IPS-18c (cell line): ENCODE measurements around the gene PGAM2.

Experiments used
- H3K4me3 ChIP-seq: 2 replicates; pipeline ENCODE4 v1.7.0; 2013; ENCODE audit warnings: low read depth, mild to moderate bottlenecking, low read length, moderate library complexity; ENCODE audit not compliant: insufficient read depth
- H3K9me3 ChIP-seq: one replicate; pipeline ENCODE4 v1.6.1; 2013; ENCODE audit warnings: mild to moderate bottlenecking, low read length, moderate library complexity; ENCODE audit not compliant: control insufficient read depth, insufficient read depth

Gene PGAM2

DNA sequence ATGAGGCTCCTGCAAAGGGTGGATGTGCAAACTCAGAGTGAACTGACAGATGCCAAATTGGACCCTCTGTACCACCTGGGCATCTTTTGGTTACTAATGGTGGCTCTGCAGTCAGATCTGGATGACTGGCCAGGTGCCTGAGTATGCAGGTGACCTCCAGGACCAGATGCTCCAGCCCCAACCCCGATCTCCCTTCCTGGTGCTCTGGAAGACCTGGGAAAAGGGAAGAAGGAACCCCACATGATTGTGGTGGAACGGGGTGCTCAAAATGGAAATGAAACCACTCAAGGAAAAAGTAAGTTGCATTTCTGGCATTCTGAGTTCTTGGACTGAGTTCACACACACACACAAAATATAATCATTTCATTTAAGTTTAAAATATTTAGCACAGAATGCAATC lies 29.0 kb upstream of the PGAM2 start:
- H3K9me3 ChIP-seq = no peaks in the 10 kb centered on the region
- H3K4me3 ChIP-seq = no peak overlapping the region

DNA sequence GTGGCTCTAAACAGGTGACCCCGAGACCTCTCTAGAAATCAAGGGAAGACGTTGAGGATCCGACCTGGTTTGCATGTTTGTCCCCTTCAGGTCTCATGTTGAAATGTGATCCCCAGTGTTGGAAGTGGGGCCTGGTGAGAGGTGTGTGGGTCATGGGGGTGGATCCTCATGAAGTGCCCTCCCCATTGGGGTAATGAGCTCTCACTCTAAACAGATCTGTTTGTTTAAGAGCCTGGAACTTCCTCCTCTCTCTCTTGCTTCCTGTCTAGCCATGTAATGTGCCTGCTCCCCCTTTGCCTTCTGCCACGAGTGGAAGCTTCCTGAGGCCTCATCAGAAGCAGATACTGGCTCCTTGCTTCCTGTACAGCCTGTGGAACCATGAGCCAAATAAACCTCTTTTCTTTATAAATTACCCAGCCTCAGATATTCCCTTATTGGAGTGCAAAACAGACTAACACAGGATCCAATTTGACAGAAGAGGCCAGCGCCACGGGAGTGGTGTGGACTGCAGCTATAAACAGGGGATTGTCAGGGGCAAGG lies 27.8 kb upstream of the PGAM2 start:
- Histone ChIP-seq H3K4me3 (no peak overlapping the region), H3K9me3 (no peaks in the 10 kb centered on the region)

DNA sequence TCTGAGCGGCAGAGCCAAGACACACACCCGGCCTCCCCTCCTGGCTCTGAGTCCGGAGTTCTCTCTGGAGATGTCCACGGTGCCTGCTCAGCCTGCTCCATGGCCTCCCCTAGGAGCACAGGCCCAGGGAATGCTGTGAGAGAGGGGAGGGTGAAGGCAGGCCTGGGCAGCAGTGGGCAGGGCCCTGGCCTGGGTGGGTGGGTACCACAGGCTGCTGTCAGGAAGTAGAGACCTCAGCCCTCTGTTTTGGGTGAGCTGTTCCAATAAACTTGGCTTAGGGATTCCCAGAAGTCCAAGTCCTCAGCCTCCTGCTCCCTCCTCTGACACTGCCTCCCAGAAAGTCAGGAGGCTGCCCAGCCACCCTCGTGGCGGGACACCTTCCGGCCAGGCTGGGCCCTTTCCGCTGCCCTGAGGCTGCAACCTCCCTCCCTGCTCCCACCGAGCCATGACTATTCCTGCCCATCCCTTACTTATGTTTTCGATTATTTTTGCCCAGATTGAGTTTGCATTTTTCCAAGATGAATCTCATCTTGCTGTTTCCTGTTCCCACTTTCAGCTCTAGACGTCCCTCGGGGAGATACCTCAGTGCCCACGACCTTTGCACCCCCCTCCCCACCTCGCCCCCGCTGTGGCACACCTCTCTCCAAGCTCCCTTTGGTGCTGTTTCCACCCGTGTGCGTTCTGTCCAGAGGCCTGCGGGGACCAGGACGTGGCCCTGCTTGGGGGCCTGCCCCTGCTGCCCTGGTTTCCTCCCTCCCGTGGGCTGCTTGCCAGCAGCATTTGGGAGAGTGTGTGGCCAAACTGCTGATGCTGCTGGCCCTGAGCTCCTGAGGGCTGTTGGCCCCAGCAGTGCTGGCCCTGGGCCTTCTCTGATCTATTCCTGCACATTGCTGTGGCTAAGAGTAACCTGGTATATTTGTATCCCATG lies 22.8 kb upstream of the PGAM2 start:
- Histone ChIP-seq H3K4me3 (no peak overlapping the region), H3K9me3 (no peaks in the 10 kb centered on the region)

DNA sequence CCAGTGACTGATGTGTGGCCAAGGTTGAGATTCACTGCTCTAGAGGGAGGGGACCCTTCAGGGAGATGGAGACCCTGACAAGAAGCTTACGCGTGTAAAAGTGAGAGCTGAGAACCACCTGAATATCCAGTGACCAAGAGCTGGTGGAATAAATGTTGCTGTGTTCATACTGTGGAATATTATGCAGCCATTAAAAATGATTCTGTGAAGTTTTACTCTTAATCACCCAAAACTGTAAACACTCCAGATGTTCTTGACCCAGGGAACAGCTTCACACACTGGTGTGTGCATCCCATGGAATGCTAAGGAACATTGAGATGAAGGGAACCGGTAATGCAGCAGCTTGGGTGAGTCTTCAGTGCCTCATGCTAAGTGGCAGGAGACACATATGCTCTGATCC lies 21.3 kb upstream of the PGAM2 start:
- no peaks in the 10 kb centered on the region for H3K9me3 ChIP-seq
- no peak overlapping the region for H3K4me3 ChIP-seq

DNA sequence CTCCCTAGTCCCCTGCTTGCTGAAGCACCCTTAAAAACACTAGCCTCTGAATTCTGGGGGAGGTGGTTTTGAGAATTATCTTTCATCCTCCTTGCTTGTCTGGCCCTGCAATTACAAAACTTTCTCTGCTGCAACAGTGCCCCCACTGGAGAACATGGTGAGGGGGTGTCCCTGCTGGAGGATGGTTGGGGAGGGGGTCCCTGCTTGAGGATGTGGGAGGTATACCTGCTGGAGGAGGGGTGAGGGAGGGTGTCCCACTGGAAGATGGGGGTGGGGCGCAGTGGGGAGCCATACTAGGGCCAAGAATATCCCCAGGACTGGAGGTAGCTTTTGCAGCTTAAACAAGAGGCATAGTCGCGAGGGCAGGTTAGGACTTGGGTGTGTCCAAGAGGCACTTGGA lies 20.2 kb upstream of the PGAM2 start:
- Histone ChIP-seq H3K4me3 (no peak overlapping the region), H3K9me3 (no peaks in the 10 kb centered on the region)

DNA sequence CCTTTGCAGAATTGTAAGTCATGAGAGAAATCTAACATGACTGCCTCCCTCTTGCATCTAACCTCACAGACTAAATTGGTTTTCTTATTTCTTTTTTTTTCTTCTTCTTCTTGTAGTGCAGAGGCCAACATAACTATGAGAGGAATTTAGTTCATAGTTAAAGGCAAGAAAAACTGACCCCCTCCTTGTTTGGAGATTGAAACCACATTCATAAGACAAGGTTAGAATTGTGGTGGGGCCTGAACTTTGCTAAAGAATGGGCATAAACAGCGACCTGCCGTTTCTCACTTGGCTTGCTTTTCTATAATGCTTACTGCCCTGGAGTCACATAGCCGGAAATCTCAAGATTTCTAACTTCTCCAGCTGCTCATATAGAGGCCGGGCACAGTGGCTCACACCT lies 19.3 kb upstream of the PGAM2 start:
- Histone ChIP-seq H3K4me3 (no peak overlapping the region), H3K9me3 (no peaks in the 10 kb centered on the region)

DNA sequence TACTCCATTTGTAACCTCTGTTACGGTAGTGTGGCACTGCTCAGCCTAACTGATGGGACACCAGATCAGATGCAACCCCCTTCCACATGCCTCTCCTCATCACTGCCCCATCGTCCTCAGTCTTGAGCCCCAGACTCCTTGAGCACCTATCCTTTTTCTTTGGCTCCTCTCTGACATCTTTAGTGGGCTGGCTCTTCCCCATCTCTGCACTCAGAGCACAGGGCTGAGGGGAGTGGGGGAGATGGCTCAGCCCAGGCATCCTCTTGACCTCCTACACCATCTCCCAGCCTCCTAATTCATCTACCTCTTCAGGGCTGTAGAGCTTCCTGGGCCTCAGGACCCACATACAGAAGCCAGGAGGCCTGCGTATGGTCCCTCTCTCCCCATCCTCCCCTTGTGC lies 18.4 kb upstream of the PGAM2 start:
- no peak overlapping the region for H3K4me3 ChIP-seq
- no peaks in the 10 kb centered on the region for H3K9me3 ChIP-seq

DNA sequence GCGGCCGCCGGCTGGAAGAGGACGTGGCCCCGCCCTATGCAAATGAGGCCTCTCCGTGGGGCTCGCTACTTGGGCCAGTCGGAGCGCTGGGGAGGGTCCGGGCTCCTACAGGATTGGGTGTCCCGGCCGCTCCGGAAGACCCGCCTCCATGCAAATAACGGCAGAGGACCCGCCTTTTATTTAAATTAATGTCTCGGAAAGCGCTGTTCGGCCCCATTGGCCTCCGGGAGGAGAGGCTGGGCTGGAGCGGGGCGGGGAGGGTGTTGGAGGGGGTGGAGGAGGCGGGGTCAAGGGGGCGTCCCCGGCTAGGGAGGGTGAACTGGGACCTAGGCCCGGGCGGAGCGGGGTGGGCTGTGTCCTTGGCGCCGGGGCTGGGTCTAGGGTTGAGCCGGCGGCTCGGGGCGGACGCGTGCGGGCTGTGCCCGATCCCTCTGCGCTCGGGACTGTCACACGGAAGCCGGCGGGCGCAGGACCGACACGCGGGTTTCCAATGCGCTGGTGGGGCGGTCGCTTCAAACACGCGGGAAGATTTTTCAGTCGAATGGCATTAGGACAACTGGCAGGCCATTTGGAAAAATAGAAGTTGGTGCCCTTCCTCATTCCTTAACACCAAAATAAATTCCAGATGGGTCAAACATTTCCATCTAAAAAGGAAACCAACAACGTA lies 17.3 kb upstream of the PGAM2 start:
- no peaks in the 10 kb centered on the region for H3K9me3 ChIP-seq
- H3K4me3 ChIP-seq = peak overlapping the region; percentile 53

DNA sequence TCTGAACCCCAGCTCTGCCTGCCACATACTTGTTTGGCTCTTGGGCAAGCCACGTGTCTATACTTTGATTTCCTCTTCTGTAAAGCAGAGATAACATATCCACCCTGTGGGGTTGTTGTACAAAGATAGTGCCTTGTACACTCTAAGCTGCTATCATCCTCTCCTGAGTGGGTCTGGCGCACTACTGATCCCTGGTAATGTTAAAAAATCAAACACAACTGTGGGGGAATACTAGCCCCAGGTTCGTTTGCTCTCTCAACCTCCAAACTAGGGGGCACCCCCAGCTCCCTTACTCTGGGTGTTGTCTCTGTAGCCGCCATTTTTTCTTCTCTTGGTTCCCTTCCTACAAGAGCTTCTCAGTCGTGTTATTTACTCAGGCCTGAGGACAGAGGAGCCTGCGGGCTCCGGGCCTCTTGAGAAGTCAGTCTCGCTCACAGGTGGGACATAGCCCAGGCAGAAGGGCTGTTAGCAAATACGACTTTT lies 15.9 kb upstream of the PGAM2 start:
- Histone ChIP-seq H3K9me3 (no peaks in the 10 kb centered on the region), H3K4me3 (peak overlapping the region; percentile 64)

DNA sequence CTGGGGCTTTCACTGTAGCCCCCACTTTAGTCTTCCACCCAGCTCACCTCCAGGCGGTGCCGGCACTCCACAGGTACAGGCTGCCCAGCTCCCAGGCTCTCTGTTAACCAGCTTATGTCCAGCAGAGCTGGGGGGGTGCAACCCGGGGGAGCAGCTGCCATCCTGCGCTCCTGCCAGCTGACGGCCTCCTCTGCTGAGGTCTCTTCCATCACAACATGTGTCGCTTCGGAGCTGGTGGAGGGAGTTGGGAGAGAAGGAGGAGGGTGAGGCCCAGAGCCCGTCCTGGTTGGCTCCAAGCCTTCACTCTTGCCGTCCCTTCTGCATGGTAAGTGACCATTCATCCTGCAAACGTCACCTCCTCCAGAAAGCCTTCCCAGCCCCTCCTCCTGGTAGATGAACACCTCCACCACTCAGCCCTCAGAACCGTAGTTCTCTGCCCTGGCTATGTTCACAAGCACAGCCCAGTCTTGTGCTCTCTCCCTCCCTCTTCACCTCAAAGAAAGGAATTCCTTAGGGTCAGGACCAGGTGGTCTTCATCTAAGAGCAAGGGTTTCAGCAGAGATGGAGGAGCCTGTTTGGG lies 15.4 kb upstream of the PGAM2 start:
- no peak overlapping the region for H3K4me3 ChIP-seq
- no peaks in the 10 kb centered on the region for H3K9me3 ChIP-seq

DNA sequence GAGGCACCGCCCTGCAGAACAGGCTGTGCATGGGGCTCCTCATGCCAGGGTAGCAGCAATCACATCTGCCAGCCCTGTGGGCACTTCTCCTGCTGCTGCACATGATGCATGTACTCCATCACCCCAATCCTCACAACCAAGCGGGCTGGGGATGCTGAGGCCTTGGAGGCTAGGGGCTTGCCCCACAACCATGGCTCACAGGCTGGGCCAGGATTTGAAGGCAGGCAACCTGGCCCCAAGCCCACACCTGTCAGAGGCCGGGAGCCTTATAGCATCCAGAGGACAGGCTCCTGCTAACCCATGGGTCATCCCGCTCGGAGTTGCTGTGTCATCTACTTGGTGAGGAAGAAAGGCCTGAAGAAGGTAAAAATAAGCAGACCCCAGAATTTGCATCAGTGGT lies 14.8 kb upstream of the PGAM2 start:
- no peak overlapping the region for H3K4me3 ChIP-seq
- H3K9me3 ChIP-seq = no peaks in the 10 kb centered on the region

DNA sequence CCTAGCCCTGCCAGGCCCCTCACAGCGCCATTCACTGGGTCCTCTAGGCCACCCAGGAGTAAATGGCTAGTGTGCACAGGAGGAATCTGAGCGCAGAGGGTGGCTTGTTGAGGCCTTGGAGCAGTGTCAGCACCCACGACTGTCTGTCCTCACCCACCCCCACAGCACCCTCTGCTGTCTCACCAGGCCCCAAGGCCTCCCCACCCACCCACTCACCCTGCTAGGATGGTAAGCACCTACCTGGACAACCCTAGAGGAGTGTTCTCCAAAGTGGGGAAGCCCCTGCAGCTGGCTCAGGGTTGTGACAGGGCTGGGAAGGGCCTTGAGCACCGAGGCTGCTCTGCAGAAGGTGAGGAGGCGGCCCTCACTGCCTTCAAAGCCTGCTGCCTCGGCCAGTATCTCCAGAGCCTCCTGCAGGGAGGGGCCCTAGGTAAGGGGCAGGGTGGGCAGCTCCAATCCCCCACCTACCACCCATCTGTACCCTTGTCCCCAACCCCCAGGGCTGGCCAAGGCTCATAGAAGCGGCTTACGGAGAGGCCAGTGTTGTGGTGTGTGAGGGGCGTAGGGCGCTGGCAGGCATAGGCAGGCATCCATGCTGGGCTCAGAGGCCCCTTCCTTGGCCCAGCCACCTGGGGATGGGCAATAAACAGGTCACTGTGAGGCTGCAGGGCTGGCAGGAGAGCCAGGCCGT lies 14.1 kb upstream of the PGAM2 start:
- H3K9me3 ChIP-seq = no peaks in the 10 kb centered on the region
- H3K4me3 ChIP-seq = no peak overlapping the region

DNA sequence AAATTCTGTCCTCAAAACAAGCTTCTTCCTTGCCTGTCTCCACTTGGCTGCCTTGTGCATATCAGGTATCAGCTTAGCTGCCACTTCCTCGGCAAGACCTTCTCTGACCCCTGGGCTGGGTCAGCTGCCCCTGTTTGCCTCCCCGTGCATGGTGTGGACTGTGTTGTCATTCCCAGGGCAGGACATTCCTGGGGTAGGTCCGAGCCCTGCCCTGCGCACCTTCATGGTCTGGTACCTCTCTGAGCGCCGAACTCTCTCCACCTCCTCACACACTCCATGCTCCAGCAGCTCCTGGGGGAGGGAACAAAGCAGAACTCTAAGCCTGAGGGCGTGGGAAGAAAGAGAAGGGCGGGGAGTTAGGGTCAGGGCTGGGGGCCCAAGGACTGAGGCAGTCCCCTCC lies 13.2 kb upstream of the PGAM2 start:
- no peak overlapping the region for H3K4me3 ChIP-seq
- no peaks in the 10 kb centered on the region for H3K9me3 ChIP-seq

DNA sequence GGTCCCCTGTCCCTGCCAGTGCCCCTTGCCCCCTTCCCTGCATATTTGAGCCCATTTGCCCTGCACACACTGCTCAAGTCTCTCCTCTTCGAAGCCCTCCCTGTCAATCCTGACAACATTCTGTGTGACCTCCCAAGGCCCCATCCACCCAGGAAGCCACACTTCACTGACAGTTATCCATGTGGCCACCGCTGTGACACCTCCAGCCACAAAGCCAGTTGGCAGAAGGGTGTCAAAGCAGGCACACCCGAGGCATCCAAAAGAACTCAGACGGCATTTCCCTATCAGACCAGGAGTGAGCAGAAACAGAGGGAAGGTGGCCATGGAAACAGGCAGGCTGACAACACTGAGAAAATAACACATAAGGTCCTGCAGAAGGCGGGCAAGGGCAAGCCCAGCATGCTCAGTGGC lies 12.3 kb upstream of the PGAM2 start:
- Histone ChIP-seq H3K9me3 (no peaks in the 10 kb centered on the region), H3K4me3 (no peak overlapping the region)

DNA sequence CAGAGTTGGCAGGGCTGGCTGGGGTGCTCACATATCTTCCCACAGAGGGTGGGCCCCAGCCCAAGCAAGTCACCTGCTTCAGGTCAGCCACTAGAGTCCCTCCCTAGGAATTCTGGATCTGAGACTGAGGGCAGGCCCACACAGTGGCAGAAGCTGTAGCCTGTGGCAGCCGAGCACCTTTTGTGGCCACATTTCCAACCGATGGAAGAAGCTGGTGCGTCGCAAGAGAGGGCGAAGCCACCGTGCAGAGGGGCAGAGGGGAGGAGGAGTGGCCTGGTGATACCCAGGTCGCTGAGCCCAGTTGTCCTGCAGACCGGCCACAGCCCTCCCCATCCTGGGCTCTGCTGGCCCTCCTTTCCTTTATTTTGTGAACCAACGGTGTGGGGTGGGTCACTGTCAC lies 11.7 kb upstream of the PGAM2 start:
- no peaks in the 10 kb centered on the region for H3K9me3 ChIP-seq
- H3K4me3 ChIP-seq = no peak overlapping the region

DNA sequence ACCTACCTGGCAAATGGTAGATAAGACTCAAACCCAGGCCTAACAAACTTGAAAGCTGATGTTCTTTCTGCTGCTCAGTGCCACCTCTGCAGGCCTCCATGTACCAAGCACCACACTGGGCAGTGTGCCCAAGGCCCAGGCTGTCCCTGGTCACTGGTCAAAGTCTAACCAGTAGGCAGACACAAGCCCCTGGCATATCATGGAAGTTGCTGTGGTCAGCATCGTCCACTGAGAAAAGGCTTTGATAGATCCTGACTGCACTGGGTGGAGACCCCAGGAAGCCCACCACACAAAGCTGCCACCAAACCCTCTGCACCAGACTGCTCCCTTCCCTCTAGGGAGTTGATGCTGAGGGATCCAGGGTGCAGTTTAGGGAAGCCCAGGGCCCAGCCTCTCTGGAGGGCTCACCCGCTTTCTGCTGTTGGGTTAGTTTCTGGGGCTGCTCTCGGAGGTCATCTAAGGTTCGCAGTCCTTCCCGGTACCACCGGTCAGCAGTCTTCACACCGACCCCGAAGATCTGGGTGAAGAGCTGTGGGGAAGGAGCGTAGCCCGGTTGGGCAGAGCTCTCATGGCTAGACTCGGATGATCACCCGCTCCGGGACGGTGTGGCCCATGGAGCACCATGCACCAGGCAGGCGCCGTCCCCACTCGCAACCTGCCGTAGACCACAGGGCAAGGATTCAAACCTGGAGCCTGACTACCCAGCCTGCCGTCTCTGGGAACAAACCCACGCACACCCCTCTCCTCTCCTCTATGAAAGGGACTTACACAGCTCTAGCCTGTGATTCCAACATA lies 10.9 kb upstream of the PGAM2 start:
- no peak overlapping the region for H3K4me3 ChIP-seq

More for the DNA sequence above, 10.9 kb upstream of the PGAM2 start:
- H3K9me3 ChIP-seq = no peaks in the 10 kb centered on the region
